ENCODE data around the gene FAM89A.

- TF ChIP-seq CTCF (IDR thresholded peaks at IDR 0.05 in 2 of 3, conservative IDR thresholded peaks at IDR 0.05 in 1 of 3; ENCODE audit: borderline replicate concordance in 1 of 3, insufficient read depth in 1 of 3, low read depth in 2 of 3, low read length in 2 of 3) (no peak), POLR2AphosphoS5 (IDR thresholded peaks at IDR 0.05; ENCODE audit: low read depth, low read length) (no peak), REST (IDR thresholded peaks at IDR 0.05; ENCODE audit: low read depth) (no peak), POLR2A (IDR thresholded peaks at IDR 0.05; ENCODE audit: borderline replicate concordance, extremely low read depth, insufficient read depth, insufficient read length) (no peak), ZBTB33 (IDR thresholded peaks at IDR 0.05; ENCODE audit: extremely low read depth, insufficient replicate concordance, low read length) (no peak), SRF (IDR thresholded peaks at IDR 0.05; ENCODE audit: low read depth) (no peak), EZH2phosphoT487 (IDR thresholded peaks at IDR 0.05; ENCODE audit: borderline replicate concordance) (no peak)
Measured at GRCh38 chr1:231053493-231054162, 13.6 kb upstream of the FAM89A start.

Measured in HCT116 (cell line).